ENCODE measurements around the gene TMEM87A. TPM values are rescaled to one million over a fixed set of nuclear protein-coding genes. Genes with fewer than 3 reads are reported as not detected.
"Not testable (repeated sequence)": the region's sequence is repeated elsewhere in the genome, so short reads cannot be mapped to it uniquely, and the experiment has no call there.

The TMEM87A gene
- total and polyA plus RNA-seq, 2 of the 8 experiments (the other 6 are each of a cell fraction or from before 2014, with no cell fraction given) = 15.2 to 33.1 TPM

DNA sequence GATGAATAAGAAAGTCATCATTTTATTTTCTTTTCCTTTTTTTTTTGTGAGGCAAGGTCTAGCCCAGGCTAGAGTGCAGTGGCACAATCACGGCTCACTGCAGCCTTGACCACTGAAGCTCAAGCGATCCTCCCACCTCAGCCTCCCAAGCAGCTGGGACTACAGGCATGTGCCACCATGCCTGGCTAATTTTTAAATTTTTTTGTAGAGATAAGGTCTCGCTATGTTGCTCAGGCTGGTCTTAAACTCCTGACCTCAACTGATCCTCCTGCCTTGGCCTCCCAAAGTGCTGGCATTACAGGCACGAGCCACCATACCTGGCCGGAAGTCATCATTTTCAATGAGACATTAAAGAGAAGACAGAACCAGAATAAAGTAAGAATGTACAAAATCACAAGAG lies 44.3 kb downstream of the TMEM87A start:
- not testable (repeated sequence) for H3K79me1 ChIP-seq (ENCODE audit: low read depth, low read length); H3K27me3 ChIP-seq (replicated peaks in 1 of 4; ENCODE audit: control insufficient read depth in 3 of 4, extremely low read depth in 1 of 4, insufficient read depth in 3 of 4, low read length in 3 of 4); H3K79me2 ChIP-seq (ENCODE audit: control insufficient read depth in 1 of 2, insufficient read depth in 2 of 2, low read length in 2 of 2); H2AK5ac ChIP-seq (ENCODE audit: low read depth, low read length); H3K14ac ChIP-seq (ENCODE audit: insufficient read length); H2BK120ac ChIP-seq (replicated peaks; ENCODE audit: low read depth, low read length); H3K4ac ChIP-seq (replicated peaks; ENCODE audit: insufficient read length, low read depth, low read length); H3K9me3 ChIP-seq (ENCODE audit: insufficient read depth in 2 of 2, low read depth in 1 of 2, low read length in 1 of 2); H3K4me2 ChIP-seq (ENCODE audit: insufficient read depth in 1 of 2, low read depth in 2 of 2, low read length in 2 of 2); H2BK20ac ChIP-seq (ENCODE audit: low read length); H2BK15ac ChIP-seq (ENCODE audit: low read length); H4K20me1 ChIP-seq (replicated peaks in 1 of 2; ENCODE audit: control insufficient read depth in 1 of 2, insufficient read depth in 2 of 2, low read length in 2 of 2); H4K5ac ChIP-seq (ENCODE audit: insufficient read length, low read depth, low read length); H4K8ac ChIP-seq (ENCODE audit: extremely low read depth, insufficient read depth, low read length); H3K4me1 ChIP-seq (replicated peaks in 1 of 4; ENCODE audit: control insufficient read depth in 3 of 4, insufficient read depth in 4 of 4, low read length in 3 of 4); H2BK5ac ChIP-seq (ENCODE audit: low read depth, low read length); H2AFZ ChIP-seq (ENCODE audit: low read length); H3K4me3 ChIP-seq (ENCODE audit: extremely low read depth in 1 of 4, insufficient read depth in 2 of 4, low read depth in 3 of 4, low read length in 4 of 4); H3K56ac ChIP-seq (replicated peaks; ENCODE audit: insufficient read length, low read depth, low read length); FAIRE-seq; H3K23me2 ChIP-seq (ENCODE audit: low read depth, low read length); H3K9ac ChIP-seq (replicated peaks in 1 of 4; ENCODE audit: extremely low read depth in 1 of 4, low read depth in 3 of 4, low read length in 3 of 4); H3K18ac ChIP-seq (ENCODE audit: extremely low read depth, low read length); H3K23ac ChIP-seq (ENCODE audit: insufficient read length); H2BK12ac ChIP-seq (ENCODE audit: low read depth, low read length); H4K91ac ChIP-seq (replicated peaks; ENCODE audit: insufficient read length, low read length); DNase-seq (ENCODE audit: low read depth in 1 of 2, low spot score in 2 of 2); H3K27ac ChIP-seq (ENCODE audit: low read depth, low read length)
- 92% methylated on average over 5 of the region's 5 CpGs; no CpG with 5 or more reads in 1 of the 2 experiments for WGBS, 2 experiments (ENCODE audit: extremely low coverage in 1 of 2, insufficient coverage in 1 of 2, insufficient read length in 1 of 2, insufficient replicate concordance in 2 of 2, low coverage in 1 of 2, low lambda C conversion rate in 2 of 2, missing lambda C conversion rate in 1 of 2)
- H3K36me3 ChIP-seq (ENCODE audit: control insufficient read depth in 2 of 4, insufficient read depth in 4 of 4, low read length in 3 of 4) = peaks cover 8 to 56% (median 24%) of the 10 kb centered on the region in 4 experiments; a peak in 7 of 8 replicates
- CTCF ChIA-PET (ENCODE audit: partially characterized antibody) = interaction anchor here (0.9 to 4.1 kb wide), 3 partner anchors 28 to 156 kb away, joined by 3 to 16 read pairs (median 5); partner anchors contain the start of gene PLA2G4F
- POLR2A ChIA-PET (ENCODE audit: partially characterized antibody) = interaction anchor here (1.0 kb wide), 1 partner anchor 13 kb away, joined by 3 read pairs; no protein-coding TSS in a partner anchor
